Ovary (tissue), 3 donors: ENCODE measurements around the gene SLC38A10.

ENCODE experiments used
- EP300 ChIP-seq: sonication (generic); formaldehyde crosslinking; IDR thresholded peaks from one replicate; pipeline ENCODE4 v1.6.1; 2017; ENCODE audit warnings: antibody characterized with exemption
- POLR2A ChIP-seq: fragments of 450-650 bp; IDR thresholded peaks from one replicate; pipeline ENCODE4 v1.6.1; 2017; ENCODE audit warnings: antibody characterized with exemption, mild to moderate bottlenecking, moderate library complexity
- TF ChIP-seq, protein P1 (sequence below), 3 donors: fragments of 450-650 bp in 2 of 3; fragments of 200-600 bp in 1 of 3; IDR thresholded peaks; one replicate each; pipeline versions ENCODE4 v1.5.1 to v1.8.0; 2016 to 2022; ENCODE audit warnings: antibody characterized with exemption in 3 of 3, mild to moderate bottlenecking in 1 of 3
- donor health status: DM: no; HTN: no; CAD: no.

DNA sequence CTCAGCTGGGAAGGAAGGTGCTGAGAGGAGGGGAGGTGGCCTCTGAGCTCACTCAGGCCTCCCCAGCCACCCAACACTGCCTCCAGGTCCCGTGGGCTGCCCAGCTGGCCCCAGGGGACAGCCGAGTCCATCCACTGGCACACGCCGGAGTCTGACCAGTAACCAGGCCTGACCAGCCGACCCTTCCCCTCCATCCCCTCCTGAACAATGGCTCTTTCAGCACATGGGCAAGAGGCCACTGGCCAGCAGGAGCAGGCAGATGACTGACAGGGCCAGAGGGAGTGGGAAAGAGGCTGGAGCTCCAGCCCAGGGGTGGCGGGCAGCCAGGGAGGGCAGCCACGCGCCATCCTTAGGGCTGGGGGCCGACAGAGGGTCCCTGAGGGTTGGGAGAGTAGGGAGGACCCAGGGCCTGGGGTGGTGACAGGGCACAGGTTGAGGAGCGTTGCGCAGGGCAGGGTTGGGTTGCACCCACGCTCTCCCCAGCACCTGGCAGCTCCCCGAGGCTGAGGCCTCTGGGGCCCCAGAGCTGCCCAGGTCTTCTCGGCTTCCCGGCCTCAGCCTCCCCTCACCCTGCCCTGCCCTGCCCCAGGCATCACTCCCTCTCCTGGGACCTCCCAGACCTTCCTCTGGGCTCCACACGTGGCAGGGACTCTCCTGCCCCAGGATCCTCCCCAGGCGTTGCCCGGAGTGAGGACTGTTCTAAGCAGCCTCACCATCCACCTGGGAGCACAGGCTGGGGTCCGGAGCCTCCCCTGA, 20.2 kb upstream of the SLC38A10 start:
- TF ChIP-seq, protein P1, sequence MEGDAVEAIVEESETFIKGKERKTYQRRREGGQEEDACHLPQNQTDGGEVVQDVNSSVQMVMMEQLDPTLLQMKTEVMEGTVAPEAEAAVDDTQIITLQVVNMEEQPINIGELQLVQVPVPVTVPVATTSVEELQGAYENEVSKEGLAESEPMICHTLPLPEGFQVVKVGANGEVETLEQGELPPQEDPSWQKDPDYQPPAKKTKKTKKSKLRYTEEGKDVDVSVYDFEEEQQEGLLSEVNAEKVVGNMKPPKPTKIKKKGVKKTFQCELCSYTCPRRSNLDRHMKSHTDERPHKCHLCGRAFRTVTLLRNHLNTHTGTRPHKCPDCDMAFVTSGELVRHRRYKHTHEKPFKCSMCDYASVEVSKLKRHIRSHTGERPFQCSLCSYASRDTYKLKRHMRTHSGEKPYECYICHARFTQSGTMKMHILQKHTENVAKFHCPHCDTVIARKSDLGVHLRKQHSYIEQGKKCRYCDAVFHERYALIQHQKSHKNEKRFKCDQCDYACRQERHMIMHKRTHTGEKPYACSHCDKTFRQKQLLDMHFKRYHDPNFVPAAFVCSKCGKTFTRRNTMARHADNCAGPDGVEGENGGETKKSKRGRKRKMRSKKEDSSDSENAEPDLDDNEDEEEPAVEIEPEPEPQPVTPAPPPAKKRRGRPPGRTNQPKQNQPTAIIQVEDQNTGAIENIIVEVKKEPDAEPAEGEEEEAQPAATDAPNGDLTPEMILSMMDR (IDR thresholded peaks at IDR 0.05), result no peak
- no peak for TF ChIP-seq POLR2A
- TF ChIP-seq EP300, result no peak
